HepG2 (cell line): ENCODE measurements around the gene NUDT9. TPM values are rescaled to one million over a fixed set of nuclear protein-coding genes. Genes with fewer than 3 reads are reported as not detected.

Experiments
- ATAC-seq: fragments of 200-7000 bp; cut with Tn5 transposase; 3 replicates; pipeline ENCODE4 v1.9.1; 2020; ENCODE audit warnings: mild to moderate bottlenecking, moderate library complexity
- BruUV-seq: library from RNA; stranded (reverse); fragments of 400-500 nt; replicated peaks from 2 replicates; lab custom pipeline; 2021; lab: Mats Ljungman, UMichigan
- CTCF ChIA-PET: fragments of 300-600 bp; formaldehyde crosslinking; extraction: SDS; loops from one replicate; lab custom pipeline; 2021; ENCODE audit warnings: low total read pairs, inconsistent platforms, low intra/inter-chr PET ratio; lab: Yijun Ruan, JAX
- POLR2A ChIA-PET: fragments of 350-600 bp; sonication (Branson Sonifier 250); formaldehyde crosslinking; loops from one replicate; lab custom pipeline; 2020; ENCODE audit warnings: antibody characterized with exemption, inconsistent platforms; lab: Yijun Ruan, JAX
- DNase-seq: peaks from one replicate; pipeline ENCODE4 v3.0.0-alpha.2; 2015; ENCODE audit warnings: low spot score
- FAIRE-seq: peaks from 3 replicates; lab custom pipeline; 2011; peaks lifted over from hg19 to GRCh38; lab: Jason Lieb, UNC
- H2AFZ ChIP-seq: one replicate; pipeline ENCODE4 v1.6.1; 2011; ENCODE audit warnings: low read length, inconsistent platforms
- H3K27ac ChIP-seq: fragments of 300-600 bp; 3 replicates; pipeline ENCODE4 v1.8.0; 2011; ENCODE audit warnings: mixed run types, mild to moderate bottlenecking, mixed read lengths, low read length, inconsistent platforms; ENCODE audit not compliant: insufficient read depth; ENCODE audit errors: extremely low read length
- H3K27me3 ChIP-seq, 2 experiments: fragments of 200-600 bp in 1 of 2; 2 replicates in 1 of 2; 3 replicates in 1 of 2; pipeline versions ENCODE4 v1.6.0 to v1.8.0; 2011; ENCODE audit warnings: low read length in 2 of 2, mild to moderate bottlenecking in 2 of 2, moderate library complexity in 2 of 2, inconsistent platforms in 1 of 2; ENCODE audit not compliant: insufficient read depth in 2 of 2, control insufficient read depth in 1 of 2
- H3K36me3 ChIP-seq, 2 experiments: fragments of 200-600 bp in 1 of 2; replicated peaks in 1 of 2; 2 replicates in 1 of 2; 3 replicates in 1 of 2; pipeline versions ENCODE4 v1.5.1 to v1.8.0; 2011; ENCODE audit warnings: low read length in 2 of 2, inconsistent platforms in 1 of 2; ENCODE audit not compliant: insufficient read depth in 2 of 2, control insufficient read depth in 1 of 2
- H3K4me1 ChIP-seq: 2 replicates; pipeline ENCODE4 v1.5.1; 2012; ENCODE audit warnings: low read length, inconsistent platforms; ENCODE audit not compliant: insufficient read depth
- H3K4me2 ChIP-seq: 2 replicates; pipeline ENCODE4 v1.6.0; 2011; ENCODE audit warnings: low read depth, low read length, inconsistent platforms
- H3K4me3 ChIP-seq, 3 experiments: fragments of 200-600 bp in 1 of 3; sonication (generic), shearing (Covaris generic) in 1 of 3; replicated peaks in 1 of 3; 2 replicates each; pipeline ENCODE4 v1.5.1; 2011 to 2016; ENCODE audit warnings: low read length in 3 of 3, inconsistent platforms in 2 of 3, low read depth in 2 of 3, mild to moderate bottlenecking in 2 of 3, control low read depth in 1 of 3, mixed read lengths in 1 of 3; ENCODE audit not compliant: insufficient read depth in 1 of 3
- H3K79me2 ChIP-seq: one replicate; pipeline ENCODE4 v1.6.1; 2011; ENCODE audit warnings: low read length, inconsistent platforms; ENCODE audit not compliant: insufficient read depth
- H3K9ac ChIP-seq: 2 replicates; pipeline ENCODE4 v1.6.0; 2011; ENCODE audit warnings: mild to moderate bottlenecking, low read depth, low read length, inconsistent platforms; ENCODE audit not compliant: insufficient read depth
- H3K9me3 ChIP-seq: 2 replicates; pipeline ENCODE4 v1.5.1; 2012; ENCODE audit warnings: mild to moderate bottlenecking, low read length
- H4K20me1 ChIP-seq: 2 replicates; pipeline ENCODE4 v1.6.0; 2011; ENCODE audit warnings: inconsistent platforms, mild to moderate bottlenecking, low read length, moderate library complexity; ENCODE audit not compliant: insufficient read depth
- ELK4 ChIP-seq: sonication (generic); formaldehyde crosslinking; IDR thresholded peaks from 2 replicates; pipeline ENCODE4 v1.9.0; 2021; ENCODE audit warnings: missing genetic modification reagents, borderline replicate concordance
- FIP1L1 ChIP-seq: fragments of 200-400 bp; formaldehyde crosslinking; IDR thresholded peaks from 2 replicates; pipeline ENCODE4 v1.6.1; 2018; ENCODE audit warnings: low read depth, mild to moderate bottlenecking, low read length, moderate library complexity, borderline replicate concordance; ENCODE audit not compliant: insufficient read depth
- HMG20B ChIP-seq: conservative IDR thresholded peaks from 2 replicates; pipeline ENCODE4 v1.6.1; 2016; ENCODE audit warnings: missing genetic modification reagents, missing compliant biosample characterization
- MATR3 ChIP-seq: sonication (generic); formaldehyde crosslinking; IDR thresholded peaks from 2 replicates; pipeline ENCODE4 v1.4.0; 2020; ENCODE audit warnings: missing genetic modification reagents
- NFYC ChIP-seq: IDR thresholded peaks from 2 replicates; pipeline ENCODE4 v1.6.1; 2016; ENCODE audit warnings: missing genetic modification reagents, missing compliant biosample characterization
- SIX1 ChIP-seq: sonication (generic); formaldehyde crosslinking; IDR thresholded peaks from 2 replicates; pipeline ENCODE4 v1.4.0; 2020; ENCODE audit warnings: missing genetic modification reagents, borderline replicate concordance
- ZBTB39 ChIP-seq: sonication (generic); formaldehyde crosslinking; IDR thresholded peaks from 2 replicates; pipeline ENCODE4 v1.5.0; 2020; ENCODE audit warnings: missing genetic modification reagents
- ZSCAN29 ChIP-seq: sonication (generic); formaldehyde crosslinking; conservative IDR thresholded peaks from 2 replicates; pipeline ENCODE4 v1.4.0; 2020; ENCODE audit warnings: mild to moderate bottlenecking, missing genetic modification reagents
- WGBS: methylation state at CpG from one replicate; pipeline ENCODE4 v1.1.6; 2017; ENCODE audit warnings: low lambda C conversion rate; 5-methylcytosine and 5-hydroxymethylcytosine counted together
- in situ Hi-C: cut with HindIII; loops from 2 replicates; pipeline ENCODE4 v1.10.0; 2017; ENCODE audit warnings: low pct_unique_long_range_greater_than_20kb; ENCODE audit not compliant: extremely low pct_ligation_motif_present
- intact Hi-C: fragments of 100-400 bp; cut with micrococcal nuclease; formaldehyde crosslinking; loops from one replicate; pipeline ENCODE4 v1.10.0; 2022; ENCODE audit not compliant: unreplicated experiment
- polyA plus RNA-seq, 8 experiments: library from polyadenylated mRNA; depleted of rRNA in 3 of 8; stranded (reverse) in 7 of 8; unstranded in 1 of 8; fragments of >200 nt; fragmentation: Illumina TruSeq in 4 of 8; extraction: Trizol in 4 of 8; gene quantifications; 2 replicates each; pipeline versions ENCODE4 v1.2.1 to v1.2.3, GENCODE V29; 2011 to 2016; ENCODE audit warnings: low read depth in 4 of 8, missing spikeins in 1 of 8, mixed read lengths in 1 of 8; ENCODE audit not compliant: insufficient read depth in 1 of 8
- total RNA-seq, 5 experiments: library from RNA; depleted of rRNA; stranded (reverse); fragments of >200 nt; fragmentation: Illumina TruSeq; extraction: Trizol; gene quantifications; 2 replicates each; pipeline ENCODE4 v1.2.3, GENCODE V29; 2016; ENCODE audit warnings: low read depth in 1 of 5

Gene NUDT9
- total and polyA plus RNA-seq, 2 of the 13 experiments (the other 11 are each of a cell fraction or from before 2014, with no cell fraction given), result 10.4 to 12.3 TPM

GRCh38 chr4:87469390-87469789, 47.0 kb downstream of the NUDT9 start:
- BruUV-seq, result no TSS peak

More at GRCh38 chr4:87469390-87469789, 47.0 kb downstream of the NUDT9 start:
- ATAC-seq (no peak), FAIRE-seq (no peak), DNase-seq (no peak)
- TF ChIP-seq FIP1L1 (no peak), HMG20B (CRISPR knock-in tag) (no peak), ELK4 (CRISPR knock-in tag) (no peak), NFYC (CRISPR knock-in tag) (no peak), SIX1 (no peak), ZBTB39 (CRISPR knock-in tag) (no peak), MATR3 (no peak), ZSCAN29 (CRISPR knock-in tag) (no peak)
- intact Hi-C loops (loop anchor here (5.0 kb wide), 2 partner anchors 47 to 117 kb away; partner anchors contain the start of gene NUDT9), in situ Hi-C loops (loop anchor here (5.0 to 25.0 kb wide), 3 partner anchors 95 to 332 kb away; no protein-coding TSS in a partner anchor)
- H3K79me2 ChIP-seq, result no peaks in the 10 kb centered on the region
- 72% methylated on average over 6 of the region's 6 CpGs for WGBS
- H3K27ac ChIP-seq, result no peak overlapping the region
- no peaks in the 10 kb centered on the region for H4K20me1 ChIP-seq
- no peaks in the 10 kb centered on the region for H3K4me1 ChIP-seq
- ChIA-PET CTCF (no interaction called here), POLR2A (no interaction called here)
- H3K4me3 ChIP-seq, result no peak overlapping the region
- no peak overlapping the region for H3K4me2 ChIP-seq
- no peaks in the 10 kb centered on the region for H3K27me3 ChIP-seq
- no peaks in the 10 kb centered on the region for H3K9me3 ChIP-seq
- H3K36me3 ChIP-seq, result no peaks in the 10 kb centered on the region
- H3K9ac ChIP-seq, result no peak overlapping the region
- H2AFZ ChIP-seq, result no peak overlapping the region
